ENCODE data around the gene UTP3.

- TF ChIP-seq POLR2A (IDR thresholded peaks at IDR 0.05) = no peak
- no peak for TF ChIP-seq CTCF (IDR thresholded peaks at IDR 0.05 in 8 of 11, conservative IDR thresholded peaks at IDR 0.05 in 3 of 11)
- TF ChIP-seq POLR2AphosphoS5 (IDR thresholded peaks at IDR 0.05) = no peak
Observed at GRCh38 chr4:70666369-70666768, 22.0 kb upstream of the UTP3 start, which contains the start of gene JCHAIN.
